Hepatocyte (in vitro differentiated cells): ENCODE results near the gene CPEB4. TPM values are rescaled to one million over a fixed set of nuclear protein-coding genes. Genes with fewer than 3 reads are reported as not detected.

Experiments
- DNase-seq: peaks from one replicate; pipeline ENCODE4 v3.0.0-alpha.2; 2016; ENCODE audit warnings: low spot score
- H2AFZ ChIP-seq: fragments of 200-600 bp; sonication (generic); 2 replicates; pipeline ENCODE4 v1.6.0; 2016; ENCODE audit warnings: antibody characterized with exemption, mild to moderate bottlenecking
- H3K27ac ChIP-seq: fragments of 200-600 bp; sonication (generic); 2 replicates; pipeline ENCODE4 v1.5.1; 2016; ENCODE audit warnings: mild to moderate bottlenecking
- H3K27me3 ChIP-seq: fragments of 200-600 bp; sonication (generic); 2 replicates; pipeline ENCODE4 v1.6.1; 2016
- H3K36me3 ChIP-seq: fragments of 200-600 bp; sonication (generic); replicated peaks from 2 replicates; pipeline ENCODE4 v1.5.1; 2016; ENCODE audit warnings: low read depth; ENCODE audit not compliant: insufficient read depth
- H3K4me1 ChIP-seq: fragments of 200-600 bp; sonication (generic); 2 replicates; pipeline ENCODE4 v1.5.1; 2016; ENCODE audit warnings: mild to moderate bottlenecking, moderate library complexity; ENCODE audit not compliant: insufficient read depth
- H3K4me2 ChIP-seq: fragments of 200-600 bp; sonication (generic); 2 replicates; pipeline ENCODE4 v1.6.0; 2016
- H3K4me3 ChIP-seq: fragments of 200-600 bp; sonication (generic); 2 replicates; pipeline ENCODE4 v1.5.1; 2016; ENCODE audit warnings: mild to moderate bottlenecking
- H3K79me2 ChIP-seq: fragments of 200-600 bp; sonication (generic); 2 replicates; pipeline ENCODE4 v1.6.0; 2017; ENCODE audit warnings: mild to moderate bottlenecking
- H3K9me2 ChIP-seq: fragments of 200-600 bp; sonication (generic); replicated peaks from 2 replicates; pipeline ENCODE4 v1.6.0; 2017; ENCODE audit warnings: mild to moderate bottlenecking; ENCODE audit not compliant: insufficient read depth
- H3K9me3 ChIP-seq: fragments of 200-600 bp; sonication (generic); 2 replicates; pipeline ENCODE4 v1.5.1; 2016; ENCODE audit warnings: low read depth, mild to moderate bottlenecking
- H4K20me1 ChIP-seq: fragments of 200-600 bp; sonication (generic); 2 replicates; pipeline ENCODE4 v1.6.0; 2016; ENCODE audit warnings: mild to moderate bottlenecking; ENCODE audit not compliant: insufficient read depth, poor library complexity, severe bottlenecking
- CTCF ChIP-seq: fragments of 200-600 bp; sonication (generic); IDR thresholded peaks from 2 replicates; pipeline ENCODE4 v1.5.1; 2016; ENCODE audit warnings: antibody characterized with exemption, mild to moderate bottlenecking; ENCODE audit not compliant: poor library complexity
- EZH2 ChIP-seq: fragments of 200-600 bp; sonication (generic); IDR thresholded peaks from 2 replicates; pipeline ENCODE4 v1.6.1; 2016; ENCODE audit warnings: antibody characterized with exemption, mild to moderate bottlenecking, borderline replicate concordance
- EZH2phosphoT487 ChIP-seq: fragments of 200-600 bp; sonication (generic); IDR thresholded peaks from one replicate; pipeline ENCODE4 v1.6.1; 2018; ENCODE audit warnings: antibody characterized with exemption, mild to moderate bottlenecking, low read depth, moderate library complexity; ENCODE audit not compliant: unreplicated experiment, severe bottlenecking
- WGBS: methylation state at CpG from one replicate; pipeline ENCODE4 v1.1.6; 2016; ENCODE audit warnings: low lambda C conversion rate; ENCODE audit errors: missing lambda C conversion rate; 5-methylcytosine and 5-hydroxymethylcytosine counted together
- polyA plus RNA-seq: library from polyadenylated mRNA; unstranded; fragments of >200 nt; fragmentation: Nextera tagmentation; extraction: Ambion mirVana; gene quantifications from 2 replicates; pipeline ENCODE4 v1.2.1, GENCODE V29; 2016
- total RNA-seq: library from RNA; depleted of rRNA; stranded (reverse); fragments of >200 nt; gene quantifications from 2 replicates; pipeline ENCODE4 v1.2.3, GENCODE V29; 2014

CPEB4 gene
- total and polyA plus RNA-seq, 2 experiments from 2014 or later = 13.3 to 49.2 TPM

GRCh38 chr5:173968154-173968797 is 80.1 kb downstream of the CPEB4 start:
- Histone ChIP-seq H3K4me1 (peaks cover 18% of the 10 kb centered on the region), H3K9me2 (no peaks in the 10 kb centered on the region), H3K4me3 (no peak overlapping the region), H3K27me3 (no peaks in the 10 kb centered on the region), H3K79me2 (no peaks in the 10 kb centered on the region), H2AFZ (no peak overlapping the region), H4K20me1 (no peaks in the 10 kb centered on the region), H3K36me3 (no peaks in the 10 kb centered on the region), H3K9me3 (no peaks in the 10 kb centered on the region), H3K27ac (no peak overlapping the region), H3K4me2 (no peak overlapping the region)
- DNase-seq = no peak
- TF ChIP-seq CTCF = no peak
- no peak for TF ChIP-seq EZH2
- no peak for TF ChIP-seq EZH2phosphoT487
- WGBS = 76% methylated on average over 9 of the region's 9 CpGs

- H3K4me3 ChIP-seq = no peak overlapping the region
- peaks cover 25% of the 10 kb centered on the region for H3K4me1 ChIP-seq
- peak; percentile 86 for DNase-seq
- no peaks in the 10 kb centered on the region for H4K20me1 ChIP-seq
- H3K9me2 ChIP-seq = no peaks in the 10 kb centered on the region
- no peaks in the 10 kb centered on the region for H3K79me2 ChIP-seq
- no peaks in the 10 kb centered on the region for H3K9me3 ChIP-seq
- 59% methylated on average over 12 of the region's 12 CpGs for WGBS
- H3K36me3 ChIP-seq = no peaks in the 10 kb centered on the region
- peak overlapping the region; percentile 90 for H3K27ac ChIP-seq
- TF ChIP-seq EZH2phosphoT487 (no peak), CTCF (no peak), EZH2 (no peak)
- H2AFZ ChIP-seq = no peak overlapping the region
- H3K27me3 ChIP-seq = no peaks in the 10 kb centered on the region
- peak overlapping the region; percentile 9 for H3K4me2 ChIP-seq
These were observed 81.3 kb downstream of the CPEB4 start for GRCh38 chr5:173969167-173970049.

- no peak overlapping the region for H2AFZ ChIP-seq
These were observed 82.9 kb downstream of the CPEB4 start for GRCh38 chr5:173970878-173971650.

More at GRCh38 chr5:173970878-173971650, 82.9 kb downstream of the CPEB4 start:
- no peaks in the 10 kb centered on the region for H3K9me3 ChIP-seq
- H3K27me3 ChIP-seq = no peaks in the 10 kb centered on the region
- H3K36me3 ChIP-seq = no peaks in the 10 kb centered on the region
- WGBS = 90% methylated on average over 18 of the region's 18 CpGs
- H3K79me2 ChIP-seq = no peaks in the 10 kb centered on the region
- H3K4me3 ChIP-seq = no peak overlapping the region
- no peaks in the 10 kb centered on the region for H3K9me2 ChIP-seq
- no peak for TF ChIP-seq EZH2phosphoT487
- no peak for TF ChIP-seq EZH2
- TF ChIP-seq CTCF = no peak
- H3K27ac ChIP-seq = peak overlapping the region; percentile 90
- H4K20me1 ChIP-seq = no peaks in the 10 kb centered on the region
- DNase-seq = no peak
- no peak overlapping the region for H3K4me2 ChIP-seq
- peaks cover 27% of the 10 kb centered on the region for H3K4me1 ChIP-seq
